Activated CD4-positive, alpha-beta T cell treated with anti-CD3 and anti-CD28 coated beads for 48 hours (primary cell): ENCODE results near the gene NSMCE1.

Source experiments
- DNase-seq: peaks from one replicate; pipeline ENCODE4 v3.0.0-alpha.2; 2020

NSMCE1 gene, protein sequence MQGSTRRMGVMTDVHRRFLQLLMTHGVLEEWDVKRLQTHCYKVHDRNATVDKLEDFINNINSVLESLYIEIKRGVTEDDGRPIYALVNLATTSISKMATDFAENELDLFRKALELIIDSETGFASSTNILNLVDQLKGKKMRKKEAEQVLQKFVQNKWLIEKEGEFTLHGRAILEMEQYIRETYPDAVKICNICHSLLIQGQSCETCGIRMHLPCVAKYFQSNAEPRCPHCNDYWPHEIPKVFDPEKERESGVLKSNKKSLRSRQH

GRCh38 chr16:27268376-27269299 is at the start of gene NSMCE1:
NSMCE1 (minus strand) TSS chr16:27268772; CDS start chr16:27257570, 11,202 bp downstream.
- DNase-seq, result peak; percentile 99

- peak; percentile 74 for DNase-seq
Observed at GRCh38 chr16:27317738-27318391, 49.3 kb upstream of the NSMCE1 start.

DNA sequence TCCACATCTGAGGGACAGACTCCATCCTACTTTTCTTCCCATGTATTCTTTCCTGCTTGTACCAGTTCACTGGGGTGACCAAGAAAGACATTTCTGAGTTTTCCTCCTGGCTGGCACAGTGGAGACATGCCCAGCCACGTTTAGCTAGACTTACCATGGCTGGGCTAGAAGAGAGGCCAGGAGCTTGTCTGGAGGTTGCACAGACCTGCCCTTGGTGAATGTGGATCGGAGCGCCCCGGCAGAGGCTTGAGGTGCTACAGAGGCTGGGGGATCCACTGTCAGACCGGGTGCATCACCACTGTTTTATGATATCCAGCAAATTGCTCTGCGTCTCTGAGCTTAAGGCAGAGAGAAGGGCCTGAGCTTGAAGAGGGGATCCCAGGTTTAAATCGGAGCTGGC is 48.7 kb upstream of the NSMCE1 start:
- peak; percentile 41 for DNase-seq

GRCh38 chr16:27316038-27316680 is 47.6 kb upstream of the NSMCE1 start:
- DNase-seq, result peak; percentile 22

GRCh38 chr16:27315333-27316037 is 46.9 kb upstream of the NSMCE1 start:
- peak; percentile 82 for DNase-seq

- DNase-seq, result no peak
Observed at GRCh38 chr16:27314986-27315332, 46.4 kb upstream of the NSMCE1 start.

- DNase-seq, result peak; percentile 86
Observed at GRCh38 chr16:27314161-27314723, 45.7 kb upstream of the NSMCE1 start.

- DNase-seq, result peak; percentile 88
Observed at GRCh38 chr16:27313422-27314160, 45.0 kb upstream of the NSMCE1 start, which contains the start of gene IL4R. IL4R (plus strand) TSS chr16:27313974; CDS start chr16:27340204, 26,230 bp downstream.

GRCh38 chr16:27312580-27313421 is 44.2 kb upstream of the NSMCE1 start:
- no peak for DNase-seq

- no peak for DNase-seq
Observed at GRCh38 chr16:27311897-27312303, 43.3 kb upstream of the NSMCE1 start.

GRCh38 chr16:27311448-27311830 is 42.9 kb upstream of the NSMCE1 start:
- peak; percentile 29 for DNase-seq

- DNase-seq, result no peak
Observed at GRCh38 chr16:27310576-27311447, 42.2 kb upstream of the NSMCE1 start.

GRCh38 chr16:27308792-27309191 is 40.2 kb upstream of the NSMCE1 start:
- no peak for DNase-seq

- no peak for DNase-seq
Observed at GRCh38 chr16:27305839-27306442, 37.4 kb upstream of the NSMCE1 start.

DNA sequence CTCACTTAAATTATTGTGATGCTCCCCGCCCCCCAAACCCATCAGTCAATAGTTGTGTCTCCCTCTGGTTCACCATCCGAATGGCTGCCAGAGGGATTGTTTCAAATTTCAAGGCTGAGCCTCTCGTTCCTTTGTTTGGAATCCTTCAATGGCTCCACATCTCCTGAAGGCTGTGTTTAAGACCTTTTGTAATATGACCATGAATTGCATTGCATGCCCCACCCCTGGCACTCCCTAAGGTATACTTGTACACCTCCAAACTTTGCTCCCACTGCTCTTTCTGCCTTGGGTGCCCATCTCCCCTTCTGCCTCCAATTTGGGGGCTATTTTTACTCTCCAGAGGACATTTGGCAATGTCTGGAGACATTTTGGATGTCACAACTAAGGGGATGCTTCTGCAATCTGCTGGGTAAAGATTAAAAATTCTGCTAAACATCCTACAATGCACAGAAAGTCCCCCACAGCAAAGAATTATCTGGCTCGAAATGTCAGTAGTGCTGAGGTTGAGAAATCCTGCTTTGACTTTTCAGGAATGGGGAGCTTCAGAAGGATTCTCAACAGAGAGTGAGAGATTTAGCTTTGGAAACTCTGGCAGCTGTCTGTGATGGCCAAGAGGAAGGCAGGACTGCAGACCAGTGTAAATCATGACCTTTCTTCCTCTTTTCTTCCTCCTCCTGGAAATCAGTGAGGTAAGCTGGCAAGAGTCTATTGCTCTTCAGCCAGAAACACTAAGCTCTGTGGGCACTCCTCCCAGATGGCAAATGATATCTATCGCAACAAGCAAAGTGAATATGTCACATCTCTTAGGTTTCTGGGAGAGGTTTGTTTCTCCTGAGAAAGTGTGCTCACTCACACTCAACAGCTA is 36.5 kb upstream of the NSMCE1 start:
- no peak for DNase-seq

GRCh38 chr16:27304102-27304501 is 35.5 kb upstream of the NSMCE1 start:
- DNase-seq, result no peak

GRCh38 chr16:27303256-27304100 is 34.9 kb upstream of the NSMCE1 start:
- no peak for DNase-seq
